ENCODE measurements around the gene RAB11FIP5. TPM values are rescaled to one million over a fixed set of nuclear protein-coding genes. Genes with fewer than 3 reads are reported as not detected.
"Not testable (repeated sequence)": the region's sequence is repeated elsewhere in the genome, so short reads cannot be mapped to it uniquely, and the experiment has no call there.

RAB11FIP5 gene, protein sequence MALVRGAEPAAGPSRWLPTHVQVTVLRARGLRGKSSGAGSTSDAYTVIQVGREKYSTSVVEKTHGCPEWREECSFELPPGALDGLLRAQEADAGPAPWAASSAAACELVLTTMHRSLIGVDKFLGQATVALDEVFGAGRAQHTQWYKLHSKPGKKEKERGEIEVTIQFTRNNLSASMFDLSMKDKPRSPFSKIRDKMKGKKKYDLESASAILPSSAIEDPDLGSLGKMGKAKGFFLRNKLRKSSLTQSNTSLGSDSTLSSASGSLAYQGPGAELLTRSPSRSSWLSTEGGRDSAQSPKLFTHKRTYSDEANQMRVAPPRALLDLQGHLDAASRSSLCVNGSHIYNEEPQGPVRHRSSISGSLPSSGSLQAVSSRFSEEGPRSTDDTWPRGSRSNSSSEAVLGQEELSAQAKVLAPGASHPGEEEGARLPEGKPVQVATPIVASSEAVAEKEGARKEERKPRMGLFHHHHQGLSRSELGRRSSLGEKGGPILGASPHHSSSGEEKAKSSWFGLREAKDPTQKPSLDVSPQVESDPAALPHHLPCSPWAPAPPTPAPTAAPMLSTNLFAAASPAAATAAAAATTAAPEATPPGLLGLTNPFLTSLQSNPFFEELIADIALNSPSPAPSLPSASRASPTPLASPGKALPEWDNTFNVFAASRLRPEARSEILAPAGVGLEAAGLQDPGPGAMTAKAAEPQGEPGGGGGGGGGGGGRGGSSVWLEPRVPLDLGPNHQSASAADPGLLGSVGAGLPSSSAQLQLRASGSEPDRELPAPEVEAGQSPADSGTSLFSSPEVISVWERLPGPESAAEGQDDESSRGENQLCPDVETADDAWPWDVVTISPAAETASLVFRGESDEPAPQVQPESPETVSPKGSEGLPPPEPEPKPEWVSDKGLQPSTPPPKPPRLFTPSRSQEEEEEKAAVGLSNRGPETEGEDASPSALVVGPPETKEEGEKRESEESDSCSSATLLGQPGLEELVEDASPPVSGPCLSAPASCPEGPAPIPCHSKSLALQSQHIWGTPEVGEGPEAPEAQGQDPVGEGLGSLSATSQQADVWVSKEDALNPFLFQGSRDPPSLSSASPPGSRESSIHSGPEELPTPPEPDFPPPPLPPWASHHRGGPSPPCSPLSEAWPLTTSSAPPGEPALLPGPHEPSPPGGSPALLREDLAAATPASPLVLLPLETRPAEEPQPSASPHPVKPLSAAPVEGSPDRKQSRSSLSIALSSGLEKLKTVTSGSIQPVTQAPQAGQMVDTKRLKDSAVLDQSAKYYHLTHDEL (N-terminal part only)
- total RNA-seq = 10.4 TPM

DNA sequence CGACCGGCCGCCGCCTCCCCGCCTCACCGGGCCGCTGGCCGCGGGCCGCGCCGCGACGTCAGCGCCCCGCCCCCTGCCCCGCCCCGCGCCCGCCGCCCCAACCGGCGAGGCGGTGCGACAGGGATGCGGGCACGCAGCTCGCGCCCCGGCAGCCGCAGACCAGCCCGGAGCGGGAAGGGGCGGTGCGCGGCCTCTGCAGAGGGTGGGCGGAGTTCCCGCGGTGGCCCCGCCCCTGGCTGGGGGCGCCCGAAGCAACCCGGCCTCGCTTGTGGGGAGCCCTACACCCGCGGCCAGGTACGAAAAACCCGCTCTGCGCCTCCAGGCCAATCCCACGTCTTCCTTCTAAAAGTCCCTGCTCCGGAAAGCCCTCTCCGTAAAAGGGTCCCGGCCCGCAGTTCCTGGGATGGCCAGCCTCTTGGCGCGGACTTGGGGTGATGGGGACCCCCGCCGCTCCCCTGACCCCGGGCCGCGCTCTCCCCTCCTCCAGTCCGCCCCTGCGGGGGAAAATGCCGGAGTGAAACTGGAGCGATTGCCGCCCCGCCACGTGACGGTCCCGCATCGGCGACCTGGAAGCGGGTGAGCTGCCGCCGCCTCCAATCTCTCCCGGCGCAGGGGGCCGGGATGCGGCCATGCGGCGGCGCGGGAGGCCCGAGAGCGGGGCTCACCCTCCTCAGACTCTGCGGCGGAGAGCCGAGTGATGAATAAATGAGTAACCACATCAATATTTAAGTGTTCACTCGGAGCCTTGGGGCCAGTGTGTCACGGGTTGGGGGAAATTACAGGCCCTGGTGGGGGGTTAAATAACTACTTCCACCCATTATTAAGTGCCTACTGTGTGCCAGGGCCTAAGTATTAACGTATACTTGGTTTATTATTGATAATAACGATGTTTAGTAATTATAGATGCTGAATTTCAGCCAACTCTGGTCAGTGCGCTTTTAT is at the start of gene RAB11FIP5:
TSS of gene RAB11FIP5 (minus strand) at position 36 of the 942 bp plus-strand sequence. CDS start 171 bp downstream, outside the sequence.
- ATAC-seq = peak; percentile 83

DNA sequence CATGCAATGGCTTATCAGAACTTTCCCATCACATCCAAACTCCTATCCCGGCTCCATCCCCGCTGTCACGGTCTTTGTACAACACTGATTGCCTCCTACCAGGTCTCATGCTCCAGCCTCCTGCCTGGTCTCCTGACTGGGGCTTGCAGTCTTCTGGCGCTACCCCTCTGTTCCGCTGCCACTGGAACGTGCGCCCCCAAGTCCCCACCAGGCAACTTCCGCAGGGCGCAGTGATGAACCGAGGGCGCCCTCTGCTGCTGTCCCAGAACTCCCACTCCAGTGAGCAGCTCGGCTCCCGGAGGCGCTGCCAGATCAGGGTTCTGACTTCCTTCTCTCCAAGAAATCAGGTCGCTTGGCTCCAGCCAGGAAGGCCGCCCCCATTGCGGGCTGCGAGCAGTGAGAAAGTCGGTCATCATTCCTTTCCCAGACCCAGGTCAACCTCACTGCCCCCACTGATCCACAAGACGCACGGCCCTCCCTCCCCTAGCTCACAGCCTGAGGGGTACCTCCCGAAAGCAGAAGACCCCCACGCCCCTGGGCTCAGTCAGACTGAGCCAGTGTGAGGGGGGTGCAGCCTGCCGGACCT is 43.9 kb upstream of the RAB11FIP5 start:
- peak; percentile 44 for ATAC-seq

DNA sequence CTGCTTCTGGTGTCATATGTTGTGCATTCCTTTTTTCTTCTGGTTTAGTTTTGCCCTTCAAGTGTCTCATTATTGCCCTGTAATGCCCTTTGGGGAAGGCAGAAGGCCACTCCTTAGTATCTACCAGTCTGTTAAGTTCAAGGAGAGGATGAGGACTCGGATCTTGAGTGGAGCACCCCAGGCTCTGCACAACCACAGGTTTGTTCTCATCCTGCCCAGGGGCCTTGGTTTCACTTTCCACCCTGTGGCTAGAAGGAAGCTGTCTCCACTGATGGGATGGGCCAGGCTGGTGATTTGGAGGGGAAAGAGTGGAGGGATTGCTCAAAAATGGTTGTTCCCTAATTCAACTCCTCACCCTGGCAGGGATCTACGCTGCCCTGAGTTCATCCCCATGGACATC is 30.2 kb upstream of the RAB11FIP5 start:
- no peak for ATAC-seq

DNA sequence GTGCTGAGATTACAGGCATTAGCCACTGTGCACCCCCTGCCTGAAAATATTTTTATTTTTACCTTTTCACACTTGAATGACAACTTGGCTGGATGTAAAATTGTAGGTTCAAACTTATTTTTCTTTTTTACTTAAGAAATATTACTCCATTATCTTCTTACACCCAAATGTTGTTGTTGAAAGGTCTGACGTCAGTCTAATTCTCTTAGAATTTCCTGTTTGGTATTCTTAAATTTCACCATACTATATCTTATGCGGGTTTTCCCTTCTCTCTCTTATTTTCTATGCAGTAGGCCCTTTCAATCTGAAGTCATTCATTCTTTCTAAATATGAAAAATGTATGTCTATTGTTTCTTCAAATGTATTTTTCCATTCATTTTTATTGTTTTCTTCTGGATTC is 29.1 kb upstream of the RAB11FIP5 start:
- ATAC-seq = no peak

DNA sequence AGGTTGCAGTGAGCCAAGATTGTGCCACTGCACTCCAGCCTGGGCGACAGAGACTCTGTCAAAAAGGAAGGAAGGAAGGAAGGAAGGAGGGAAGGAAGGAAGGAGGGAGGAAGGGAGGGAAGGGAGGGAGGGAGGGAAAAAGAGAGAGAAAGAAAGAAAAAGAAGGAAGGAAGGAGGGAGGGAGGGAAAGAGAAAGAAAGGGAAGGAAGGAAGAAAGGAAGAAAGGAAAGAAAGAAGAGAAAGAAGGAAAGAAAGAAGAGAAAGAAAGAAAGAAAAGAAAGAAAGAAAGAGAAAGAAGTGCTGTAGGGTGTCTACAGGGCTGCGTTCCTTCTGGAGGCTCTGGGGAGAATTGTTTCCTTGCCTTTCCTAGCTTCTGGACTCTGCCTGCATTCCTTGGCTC is 22.5 kb upstream of the RAB11FIP5 start:
- no peak for ATAC-seq

DNA sequence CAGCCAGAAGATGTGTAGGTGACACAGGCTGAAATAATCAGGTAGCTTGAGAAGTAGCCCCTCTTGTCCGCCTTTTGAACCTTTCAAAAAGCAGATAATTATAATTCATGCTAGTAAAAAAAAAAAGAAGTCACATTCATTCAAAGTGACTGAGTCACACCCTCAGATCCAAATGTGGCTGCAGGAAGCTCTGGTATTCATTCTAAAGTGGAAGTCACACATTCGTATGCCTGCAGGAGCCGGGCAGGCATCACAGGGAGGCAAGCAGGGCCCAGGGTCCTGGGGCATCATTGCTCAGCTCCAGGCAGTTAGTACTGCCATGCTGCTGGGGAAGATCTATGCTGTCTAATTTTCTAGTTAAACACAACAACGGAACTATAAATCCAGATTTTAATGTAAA is 21.7 kb upstream of the RAB11FIP5 start:
- no peak for ATAC-seq

DNA sequence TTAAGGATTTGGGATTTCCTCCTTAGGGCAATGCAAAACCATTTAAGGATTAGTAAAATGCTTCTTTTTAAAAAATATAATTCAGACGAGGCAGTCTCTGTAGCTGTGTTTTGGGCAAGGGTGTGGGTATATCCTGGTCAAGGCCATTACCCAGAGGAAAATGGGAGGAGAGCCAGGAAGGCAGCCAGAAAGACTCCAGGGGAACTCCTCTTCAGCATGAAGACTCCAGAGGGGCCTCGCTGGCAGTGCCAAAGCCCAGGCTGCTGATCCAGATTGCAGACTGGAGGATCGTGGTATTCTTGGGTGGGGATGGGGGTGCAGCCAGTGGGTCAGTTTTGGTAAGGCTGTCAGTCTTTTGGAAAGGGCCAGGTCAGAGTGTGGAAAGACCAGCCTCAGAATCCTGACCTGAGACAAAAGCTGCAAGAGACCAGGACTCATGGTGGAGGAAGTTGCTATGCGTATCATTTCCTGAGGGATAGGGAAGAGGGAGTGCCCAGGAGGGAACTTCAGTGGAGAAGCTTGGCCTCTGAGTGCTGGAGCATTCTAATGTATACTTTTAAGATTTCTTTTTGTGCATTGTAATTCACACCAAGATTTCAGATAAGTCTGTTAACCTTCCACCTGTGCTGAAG is 20.9 kb upstream of the RAB11FIP5 start:
- no peak for ATAC-seq

DNA sequence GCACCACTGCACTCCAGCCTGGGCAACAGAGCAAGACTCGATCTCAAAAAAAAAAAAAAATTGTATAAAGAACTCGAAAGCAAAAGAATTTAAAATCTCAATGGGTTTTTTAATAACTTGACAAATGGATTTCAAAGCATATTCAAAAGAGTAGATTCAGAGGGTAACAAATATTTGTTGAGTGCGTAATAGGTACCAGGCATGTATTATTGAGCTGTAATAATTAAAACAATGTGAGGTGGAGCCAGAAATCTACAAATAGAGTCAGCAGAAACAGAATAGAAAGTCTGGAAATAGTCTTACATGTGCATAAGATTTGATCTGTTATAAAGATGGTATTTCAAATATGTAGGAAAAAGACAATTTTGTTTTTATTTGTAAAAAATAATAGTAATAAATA is 19.1 kb upstream of the RAB11FIP5 start:
- ATAC-seq = no peak

DNA sequence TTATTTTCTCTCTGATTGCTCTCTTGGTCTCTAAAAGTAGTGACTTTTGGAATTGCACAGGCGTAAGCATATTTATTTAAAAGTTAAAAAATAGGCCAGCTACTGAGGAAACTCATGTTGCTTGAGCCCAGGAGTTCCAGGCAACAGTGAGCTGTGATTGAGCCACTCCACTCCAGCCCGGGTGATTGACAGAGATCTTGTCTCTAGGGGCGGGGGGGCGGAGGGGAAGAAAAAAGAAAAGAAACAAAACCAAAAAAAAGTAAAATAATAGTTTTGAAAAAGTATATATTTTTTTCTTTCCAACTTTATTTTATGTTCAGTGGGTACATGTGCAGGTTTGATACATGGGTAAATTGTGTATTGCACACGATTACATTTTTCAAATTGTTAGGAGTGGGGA is 18.0 kb upstream of the RAB11FIP5 start:
- ATAC-seq = no peak

DNA sequence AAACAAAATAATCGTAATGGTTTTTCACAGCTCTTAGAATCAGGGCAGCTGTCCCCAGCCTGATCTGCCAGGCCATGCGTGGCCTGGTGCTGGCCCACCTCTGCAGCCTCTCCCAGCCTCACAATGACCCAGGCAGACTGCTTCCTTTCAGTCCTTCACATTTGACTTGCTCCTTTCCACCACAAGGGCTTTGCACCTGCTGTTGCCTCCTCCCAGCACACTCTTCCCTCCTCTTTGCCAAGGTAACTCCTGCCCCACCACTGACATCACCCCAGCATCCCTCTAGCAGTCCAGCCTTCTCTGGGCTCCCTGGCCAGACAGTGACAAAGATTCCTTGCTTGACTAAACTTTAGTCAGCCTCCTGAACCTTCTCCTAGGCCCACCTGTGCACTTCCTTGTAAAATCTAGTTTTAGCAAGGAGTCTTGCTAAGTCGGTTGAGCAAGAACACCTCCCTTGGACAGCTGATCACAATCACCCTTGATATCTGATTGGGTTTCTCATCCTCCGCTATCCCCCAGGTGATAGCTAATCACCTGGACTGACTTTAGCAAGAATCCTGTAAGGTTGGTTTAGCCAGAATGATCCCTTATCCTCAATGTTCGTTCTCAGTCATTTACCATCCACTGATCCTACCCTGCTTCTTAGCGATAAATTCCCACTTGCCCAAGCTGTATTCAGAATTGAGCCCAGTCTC is 16.2 kb upstream of the RAB11FIP5 start:
- ATAC-seq = no peak

DNA sequence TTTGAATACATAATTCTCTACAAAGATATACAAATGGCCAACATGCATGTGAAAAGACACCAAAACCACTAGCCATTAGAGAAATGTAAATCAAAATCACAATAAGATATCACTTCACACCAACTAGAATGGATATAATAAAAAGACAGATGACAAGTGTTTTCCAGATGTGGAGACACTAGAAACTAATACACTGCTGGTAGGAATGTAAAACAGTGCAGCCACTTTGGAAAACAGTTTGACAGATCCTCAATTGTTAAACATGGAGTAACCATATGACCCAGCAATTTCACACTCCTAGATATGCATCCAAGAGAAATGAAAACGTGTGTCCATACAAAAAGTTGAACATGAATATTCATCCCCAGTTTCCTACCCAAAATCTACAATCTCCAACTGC is 9.8 kb upstream of the RAB11FIP5 start:
- no peak for ATAC-seq

DNA sequence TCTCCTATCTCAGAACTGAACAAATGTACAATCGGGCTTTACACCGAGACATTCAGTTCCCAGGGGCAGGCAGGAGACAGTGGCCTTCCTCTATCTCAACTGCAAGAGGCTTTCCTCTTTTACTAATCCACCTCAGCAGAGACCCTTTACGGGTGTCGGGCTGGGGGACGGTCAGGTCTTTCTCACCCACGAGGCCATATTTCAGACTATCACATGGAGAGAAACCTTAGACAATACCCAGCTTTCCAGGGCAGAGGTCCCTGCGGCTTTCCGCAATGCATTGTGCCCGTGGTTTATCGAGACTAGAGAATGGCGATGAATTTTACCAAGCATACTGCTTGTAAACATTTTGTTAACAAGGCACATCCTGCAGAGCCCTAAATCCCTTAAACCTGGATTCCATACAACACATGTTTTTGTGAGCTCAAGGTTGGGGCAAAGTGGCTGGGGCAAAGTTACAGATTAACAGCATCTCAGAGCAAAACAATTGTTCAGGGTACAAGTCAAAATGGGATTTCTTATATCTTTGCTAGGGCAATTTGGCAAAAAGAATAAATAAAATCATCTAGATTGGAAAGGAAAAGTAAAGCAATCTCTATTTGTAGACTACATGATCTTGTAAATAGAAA is 7.0 kb upstream of the RAB11FIP5 start:
- ATAC-seq = not testable (repeated sequence)

DNA sequence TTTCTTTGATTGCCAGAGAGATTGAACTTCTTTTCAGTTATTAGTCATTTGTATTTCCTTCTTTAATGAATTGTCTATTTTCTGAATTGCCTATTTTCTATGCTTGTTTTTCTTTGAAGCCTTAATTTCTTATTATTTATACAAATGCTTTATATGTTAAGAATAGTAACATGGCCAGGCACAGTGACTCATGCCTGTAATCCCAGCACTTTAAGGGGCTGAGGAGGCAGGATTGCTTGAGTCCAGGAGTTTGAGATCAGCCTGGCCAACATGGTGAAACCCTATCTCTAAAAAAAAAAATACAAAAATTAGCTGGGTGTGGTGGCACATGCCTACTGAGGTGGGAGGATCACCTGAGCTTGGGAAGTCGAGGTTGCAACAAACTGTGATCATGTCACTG is 4.7 kb upstream of the RAB11FIP5 start:
- ATAC-seq = no peak

DNA sequence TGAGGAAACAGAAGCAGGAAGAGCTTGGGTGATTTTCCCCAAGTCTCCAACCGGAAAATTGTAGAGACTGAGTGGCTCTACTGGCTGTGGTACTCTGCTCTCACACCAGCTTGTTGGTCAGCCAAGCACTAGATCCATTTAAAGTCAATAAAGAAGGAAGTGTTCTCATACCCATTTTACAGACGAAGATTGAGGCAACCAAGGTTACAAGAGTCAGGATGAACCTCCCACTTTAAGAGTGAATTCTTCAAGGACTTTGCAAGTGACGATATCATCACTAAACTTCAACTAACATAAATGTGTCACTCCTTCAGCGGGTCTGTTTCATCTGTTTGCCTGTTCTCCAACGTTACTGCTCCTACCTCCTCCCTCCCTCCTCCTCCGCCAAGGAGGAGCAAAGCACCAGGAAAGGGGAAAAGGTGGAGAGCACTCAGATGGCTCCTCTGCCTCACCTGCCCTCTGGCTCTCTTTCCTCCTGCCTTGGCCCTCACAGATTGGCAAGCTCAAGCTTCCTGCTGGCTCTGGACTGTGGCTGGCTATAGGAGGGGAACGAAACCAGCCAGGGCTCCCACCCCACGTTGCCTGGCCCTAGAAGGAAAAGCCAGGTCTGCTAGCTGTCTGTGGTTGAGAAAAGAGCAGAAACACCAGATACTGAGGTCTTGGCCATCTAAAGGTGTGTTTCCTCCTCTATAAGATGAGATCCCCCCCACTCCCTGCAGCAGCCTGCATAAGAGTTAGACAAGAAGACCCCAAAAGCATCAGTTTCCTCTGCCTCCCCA is 3.6 kb upstream of the RAB11FIP5 start:
- no peak for ATAC-seq

DNA sequence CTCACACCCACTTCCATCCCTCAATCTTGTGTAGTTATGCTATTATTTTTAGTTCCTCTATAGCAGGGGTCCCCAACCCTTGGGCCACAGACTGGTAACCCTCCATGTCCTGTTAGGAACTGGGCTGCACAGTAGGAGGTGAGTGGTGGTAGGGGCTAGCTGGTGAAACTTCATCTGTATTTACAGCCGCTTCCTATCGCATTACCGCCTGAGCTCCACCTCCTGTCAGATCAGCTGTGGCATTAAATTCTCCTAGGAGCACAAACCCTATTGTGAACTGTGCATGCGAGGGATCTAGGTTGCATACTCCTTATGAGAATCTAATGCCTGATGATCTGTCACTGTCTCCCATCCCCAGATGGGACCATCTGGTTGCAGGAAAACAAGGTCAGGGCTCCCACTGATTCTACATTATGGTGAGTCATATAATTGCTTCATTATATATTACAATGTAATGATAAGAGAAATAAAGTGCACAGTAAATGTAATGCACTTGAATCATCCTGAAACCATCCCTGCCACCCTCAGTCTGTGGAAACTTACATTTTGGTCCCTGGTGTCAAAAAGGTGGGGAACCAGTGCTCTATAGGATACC is 1.6 kb upstream of the RAB11FIP5 start:
- ATAC-seq = no peak

DNA sequence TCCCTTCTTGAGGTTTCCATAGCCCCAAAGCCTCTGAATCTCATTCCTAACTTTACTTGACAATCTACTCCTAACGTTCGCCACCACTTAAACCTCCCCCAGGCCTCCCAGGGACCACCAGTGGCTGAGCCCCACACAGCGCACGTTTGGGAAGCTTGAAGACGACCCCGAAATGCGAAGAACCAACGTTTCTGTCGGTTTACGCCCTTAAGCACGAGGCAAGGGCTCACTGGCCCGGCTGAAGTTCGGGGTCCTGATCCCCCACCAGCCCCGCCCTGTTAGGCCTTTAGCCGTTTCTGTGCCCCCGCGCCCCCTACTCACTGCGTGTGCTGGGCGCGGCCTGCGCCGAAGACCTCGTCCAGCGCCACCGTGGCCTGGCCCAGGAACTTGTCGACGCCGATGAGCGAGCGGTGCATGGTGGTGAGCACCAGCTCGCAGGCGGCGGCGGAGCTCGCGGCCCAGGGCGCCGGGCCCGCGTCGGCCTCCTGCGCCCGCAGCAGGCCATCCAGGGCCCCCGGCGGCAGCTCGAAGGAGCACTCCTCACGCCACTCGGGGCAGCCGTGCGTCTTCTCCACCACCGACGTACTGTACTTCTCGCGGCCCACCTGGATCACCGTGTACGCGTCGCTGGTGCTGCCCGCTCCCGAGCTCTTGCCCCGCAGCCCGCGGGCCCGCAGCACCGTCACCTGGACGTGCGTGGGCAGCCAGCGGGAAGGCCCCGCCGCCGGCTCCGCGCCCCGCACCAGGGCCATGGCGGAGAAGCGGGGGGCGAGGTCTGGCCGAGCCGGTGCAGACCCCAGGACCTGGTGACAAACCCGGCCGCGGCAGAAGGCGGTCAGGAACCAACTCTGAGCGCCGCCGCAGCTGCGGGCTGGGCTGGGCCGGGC is 479 bp downstream of the RAB11FIP5 start:
- ATAC-seq = peak; percentile 40
